HCT116 (cell line): ENCODE results near the gene BRK1. TPM values are rescaled to one million over a fixed set of nuclear protein-coding genes. Genes with fewer than 3 reads are reported as not detected.

Source experiments
- ATAC-seq: fragments of 200-7000 bp; cut with Tn5 transposase; 2 replicates; pipeline ENCODE4 v1.9.1; 2020; ENCODE audit warnings: mild to moderate bottlenecking, moderate library complexity
- BruUV-seq: library from RNA; stranded (reverse); fragments of 400-500 nt; replicated peaks from 2 replicates; lab custom pipeline; 2021; lab: Mats Ljungman, UMichigan
- CTCF ChIA-PET: fragments of 300-600 bp; sonication (Branson Sonifier 250); formaldehyde crosslinking; loops from one replicate; lab custom pipeline; 2021; ENCODE audit warnings: antibody characterized with exemption; lab: Charles Lee
- POLR2A ChIA-PET: fragments of 300-600, 350-600 bp; sonication (Branson Sonifier 250); formaldehyde crosslinking; loops from one replicate; lab custom pipeline; 2021; ENCODE audit warnings: antibody characterized with exemption; lab: Charles Lee
- RAD21 ChIA-PET, 2 experiments: fragments of 300-600 bp; sonication (Branson Sonifier 250); formaldehyde crosslinking; loops; one replicate each; lab custom pipeline; 2023; ENCODE audit warnings: low total read pairs in 2 of 2; ENCODE audit not compliant: uncharacterized antibody in 2 of 2, unreplicated experiment in 2 of 2, low non-redundant PET in 1 of 2; lab: Charles Lee
- DNase-seq: peaks from one replicate; pipeline ENCODE4 v3.0.0-alpha.2; 2010; ENCODE audit warnings: low read depth, low spot score
- H2AFZ ChIP-seq: fragments of 200-600 bp; shearing (Covaris generic), sonication (generic); 2 replicates; pipeline ENCODE4 v1.6.1; 2017; ENCODE audit warnings: low read depth, mixed run types, mixed read lengths, antibody characterized with exemption, low read length; ENCODE audit not compliant: poor library complexity, severe bottlenecking
- H3K27ac ChIP-seq: 2 replicates; pipeline ENCODE4 v1.5.1; 2012; ENCODE audit warnings: low read depth, low read length
- H3K27me3 ChIP-seq: fragments of 200-600 bp; sonication (generic); 2 replicates; pipeline ENCODE4 v1.6.1; 2016; ENCODE audit warnings: mixed run types, low read length, mixed read lengths; ENCODE audit not compliant: insufficient read depth
- H3K36me3 ChIP-seq, 2 experiments: fragments of 200-500 bp in 1 of 2; fragments of 200-600 bp in 1 of 2; sonication (Bioruptor generic) in 1 of 2; sonication (generic) in 1 of 2; 2 replicates each; pipeline versions ENCODE4 v1.5.1 to v1.6.1; 2014 to 2016; ENCODE audit warnings: low read length in 2 of 2, inconsistent platforms in 1 of 2, mixed read lengths in 1 of 2, mixed run types in 1 of 2; ENCODE audit not compliant: insufficient read depth in 2 of 2, control insufficient read depth in 1 of 2
- H3K4me1 ChIP-seq, 2 experiments: fragments of 200-600 bp in 1 of 2; sonication (generic) in 1 of 2; 2 replicates each; pipeline versions ENCODE4 v1.5.1 to v1.6.1; 2012 to 2017; ENCODE audit warnings: low read length in 2 of 2, inconsistent platforms in 1 of 2, mild to moderate bottlenecking in 1 of 2, mixed read lengths in 1 of 2, mixed run types in 1 of 2, moderate library complexity in 1 of 2; ENCODE audit not compliant: insufficient read depth in 2 of 2, control insufficient read depth in 1 of 2
- H3K4me2 ChIP-seq: fragments of 200-600 bp; sonication (generic); 2 replicates; pipeline ENCODE4 v1.6.1; 2017; ENCODE audit warnings: mixed run types, low read length, mixed read lengths
- H3K4me3 ChIP-seq, 2 experiments: fragments of 200-600 bp in 1 of 2; sonication (generic) in 1 of 2; replicated peaks in 1 of 2; 2 replicates each; pipeline ENCODE4 v1.5.1; 2011 to 2016; ENCODE audit warnings: low read length in 2 of 2, control low read depth in 1 of 2, low read depth in 1 of 2, mild to moderate bottlenecking in 1 of 2, mixed read lengths in 1 of 2, mixed run types in 1 of 2
- H3K79me2 ChIP-seq: fragments of 200-600 bp; sonication (generic); 2 replicates; pipeline ENCODE4 v1.6.1; 2017; ENCODE audit warnings: mild to moderate bottlenecking, mixed run types, low read length, moderate library complexity, mixed read lengths; ENCODE audit not compliant: insufficient read depth
- H3K9ac ChIP-seq: fragments of 200-600 bp; sonication (generic); 2 replicates; pipeline ENCODE4 v1.6.1; 2016; ENCODE audit warnings: low read length, mixed read lengths
- H3K9me2 ChIP-seq: fragments of 200-600 bp; sonication (generic), shearing (Covaris generic); 2 replicates; pipeline ENCODE4 v1.6.1; 2017; ENCODE audit warnings: mixed run types, mild to moderate bottlenecking, moderate library complexity; ENCODE audit not compliant: insufficient read depth
- H3K9me3 ChIP-seq, 2 experiments: fragments of 200-500 bp in 1 of 2; fragments of 200-600 bp in 1 of 2; sonication (Bioruptor generic) in 1 of 2; sonication (generic) in 1 of 2; 2 replicates each; pipeline ENCODE4 v1.6.1; 2014 to 2017; ENCODE audit warnings: low read length in 2 of 2, mixed read lengths in 2 of 2, inconsistent platforms in 1 of 2, low read depth in 1 of 2, mild to moderate bottlenecking in 1 of 2, mixed run types in 1 of 2, moderate library complexity in 1 of 2; ENCODE audit not compliant: control insufficient read depth in 1 of 2, insufficient read depth in 1 of 2
- H4K20me1 ChIP-seq: fragments of 200-600 bp; sonication (generic), shearing (Covaris generic); 2 replicates; pipeline ENCODE4 v1.6.1; 2017; ENCODE audit warnings: mixed run types, mild to moderate bottlenecking, moderate library complexity; ENCODE audit not compliant: insufficient read depth
- CBX3 ChIP-seq: IDR thresholded peaks from 2 replicates; pipeline ENCODE4 v1.6.1; 2012; ENCODE audit warnings: low read depth
- CEBPB ChIP-seq: IDR thresholded peaks from 2 replicates; pipeline ENCODE4 v1.6.1; 2012; ENCODE audit warnings: low read depth
- EGR1 ChIP-seq: IDR thresholded peaks from 2 replicates; pipeline ENCODE4 v1.6.1; 2012; ENCODE audit warnings: low read depth
- ELF1 ChIP-seq: IDR thresholded peaks from 2 replicates; pipeline ENCODE4 v1.6.1; 2012; ENCODE audit warnings: low read depth, borderline replicate concordance
- EZH2 ChIP-seq: fragments of 200-600 bp; sonication (generic); IDR thresholded peaks from 2 replicates; pipeline ENCODE4 v1.6.1; 2017; ENCODE audit warnings: antibody characterized with exemption, mixed run types
- EZH2phosphoT487 ChIP-seq: fragments of 200-600 bp; IDR thresholded peaks from 2 replicates; pipeline ENCODE4 v1.6.1; 2018; ENCODE audit warnings: antibody characterized with exemption, borderline replicate concordance
- FOSL1 ChIP-seq: IDR thresholded peaks from 2 replicates; pipeline ENCODE4 v1.6.1; 2012; ENCODE audit warnings: low read depth
- POLR2A ChIP-seq: IDR thresholded peaks from 2 replicates; pipeline ENCODE4 v1.7.0; 2011; ENCODE audit warnings: borderline replicate concordance; ENCODE audit not compliant: insufficient read depth, insufficient read length; ENCODE audit errors: extremely low read depth
- POLR2AphosphoS5 ChIP-seq: IDR thresholded peaks from 2 replicates; pipeline ENCODE4 v1.6.1; 2011; ENCODE audit warnings: mild to moderate bottlenecking, low read depth, low read length, moderate library complexity
- RAD21 ChIP-seq: IDR thresholded peaks from 2 replicates; pipeline ENCODE4 v1.6.1; 2012; ENCODE audit warnings: low read depth, mild to moderate bottlenecking
- SIN3A ChIP-seq: IDR thresholded peaks from 2 replicates; pipeline ENCODE4 v1.6.1; 2012; ENCODE audit warnings: low read depth
- SP1 ChIP-seq: IDR thresholded peaks from 2 replicates; pipeline ENCODE4 v1.6.1; 2012; ENCODE audit warnings: low read depth
- TCF7L2 ChIP-seq: IDR thresholded peaks from 2 replicates; pipeline ENCODE4 v1.7.0; 2011; ENCODE audit warnings: borderline replicate concordance, inconsistent platforms; ENCODE audit not compliant: insufficient read depth, insufficient read length; ENCODE audit errors: extremely low read depth
- YY1 ChIP-seq: IDR thresholded peaks from 2 replicates; pipeline ENCODE4 v1.6.1; 2011; ENCODE audit warnings: low read length, low read depth, moderate library complexity, mild to moderate bottlenecking; ENCODE audit not compliant: insufficient replicate concordance; ENCODE audit errors: extremely low read depth
- ZFX ChIP-seq: fragments of 450-650 bp; IDR thresholded peaks from 2 replicates; pipeline ENCODE4 v1.6.1; 2017
- intact Hi-C: fragments of 100-400 bp; cut with micrococcal nuclease; formaldehyde crosslinking; loops from 2 replicates; pipeline ENCODE4 v1.10.0; 2022
- total RNA-seq: library from RNA; stranded (reverse); gene quantifications from one replicate; pipeline ENCODE4 v1.2.1, GENCODE V29; 2021; ENCODE audit not compliant: unreplicated experiment
- TF ChIP-seq, protein P1 (sequence below): IDR thresholded peaks from 2 replicates; pipeline ENCODE4 v1.6.1; 2012
- TF ChIP-seq, protein P2 (sequence below): IDR thresholded peaks from 2 replicates; pipeline ENCODE4 v1.6.1; 2012

Gene BRK1
- total RNA-seq, 1 experiment from 2014 or later: 93.4 TPM

DNA sequence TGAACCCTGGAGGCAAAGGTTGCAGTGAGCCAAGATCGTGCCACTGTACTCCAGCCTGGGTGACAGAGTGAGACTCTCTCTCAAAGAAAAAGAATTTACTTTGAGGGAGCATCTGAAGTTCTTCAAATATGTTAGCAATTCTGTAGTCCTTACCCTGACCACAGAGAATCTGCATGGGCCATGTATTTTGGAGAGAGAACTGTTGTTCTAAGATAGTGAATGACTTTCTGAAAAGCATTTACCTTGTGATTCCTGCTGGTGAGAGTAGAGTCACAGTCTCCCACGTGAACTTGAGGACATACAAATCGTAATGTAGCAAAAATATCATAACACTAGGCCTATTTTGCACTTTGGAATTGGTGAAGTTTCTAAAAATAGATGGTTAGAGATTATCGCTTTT, 3.9 kb downstream of the BRK1 start:
- Histone ChIP-seq H3K4me1 (peaks cover 8 to 17% of the 10 kb centered on the region in 2 experiments), H3K9me3 (no peaks in the 10 kb centered on the region), H4K20me1 (peaks cover 6% of the 10 kb centered on the region; the same call in 1 of the 2 replicates), H3K9ac (no peak overlapping the region), H3K27ac (no peak overlapping the region), H2AFZ (no peak overlapping the region), H3K4me2 (no peak overlapping the region), H3K4me3 (no peak overlapping the region), H3K27me3 (no peaks in the 10 kb centered on the region), H3K9me2 (no peaks in the 10 kb centered on the region), H3K79me2 (peaks cover 84% of the 10 kb centered on the region), H3K36me3 (peaks cover 8 to 13% of the 10 kb centered on the region in 2 experiments; a peak in 3 of 4 replicates)
- TF ChIP-seq, protein P1, sequence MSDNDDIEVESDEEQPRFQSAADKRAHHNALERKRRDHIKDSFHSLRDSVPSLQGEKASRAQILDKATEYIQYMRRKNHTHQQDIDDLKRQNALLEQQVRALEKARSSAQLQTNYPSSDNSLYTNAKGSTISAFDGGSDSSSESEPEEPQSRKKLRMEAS: no peak
- no peak for TF ChIP-seq POLR2AphosphoS5
- no peak for TF ChIP-seq FOSL1
- TF ChIP-seq CBX3: no peak
- no peak for TF ChIP-seq SIN3A
- TF ChIP-seq EZH2: no peak
- no peak for TF ChIP-seq ZFX
- no peak for TF ChIP-seq ELF1
- TF ChIP-seq CEBPB: no peak
- TF ChIP-seq TCF7L2: no peak
- TF ChIP-seq, protein P2, sequence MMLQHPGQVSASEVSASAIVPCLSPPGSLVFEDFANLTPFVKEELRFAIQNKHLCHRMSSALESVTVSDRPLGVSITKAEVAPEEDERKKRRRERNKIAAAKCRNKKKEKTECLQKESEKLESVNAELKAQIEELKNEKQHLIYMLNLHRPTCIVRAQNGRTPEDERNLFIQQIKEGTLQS: no peak
- no peak for TF ChIP-seq POLR2A
- no peak for TF ChIP-seq SP1
- no peak for TF ChIP-seq EZH2phosphoT487
- no peak for TF ChIP-seq RAD21
- no peak for TF ChIP-seq EGR1
- no peak for TF ChIP-seq YY1
- RAD21 ChIA-PET: no interaction called here
- no TSS peak for BruUV-seq
- DNase-seq (no peak), ATAC-seq (no peak)
- POLR2A ChIA-PET: no interaction called here
- CTCF ChIA-PET: no interaction called here
- intact Hi-C loops: loop anchor here (10.0 kb wide), 1 partner anchor 105 kb away; no protein-coding TSS in a partner anchor
